Activated naive CD4-positive, alpha-beta T cell (primary cell): ENCODE data around the gene COG3.

Experiments used
- DNase-seq, 4 experiments: peaks; one replicate each; lab custom pipeline; 2025; lab: John Stamatoyannopoulos, UW

Gene COG3

DNA sequence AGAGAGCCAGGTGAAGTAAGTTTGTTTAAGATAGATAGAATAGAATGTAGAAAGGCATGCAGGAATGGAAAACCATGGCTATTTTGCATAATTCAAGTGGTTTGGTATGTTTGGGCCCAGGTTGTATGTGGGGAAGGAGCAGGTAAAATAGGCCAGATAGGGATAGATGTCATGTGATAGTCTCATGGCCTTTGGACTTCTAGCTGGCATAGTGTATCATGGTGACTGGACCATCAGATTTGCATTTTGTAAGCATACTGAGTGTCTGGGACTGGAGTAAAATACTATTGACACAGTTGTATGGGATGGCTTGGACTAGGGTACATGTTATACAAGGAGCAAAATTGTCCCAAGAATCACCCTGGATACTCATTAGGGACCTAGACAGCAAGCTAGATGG is 38.9 kb downstream of the COG3 start:
- no peak for DNase-seq

DNA sequence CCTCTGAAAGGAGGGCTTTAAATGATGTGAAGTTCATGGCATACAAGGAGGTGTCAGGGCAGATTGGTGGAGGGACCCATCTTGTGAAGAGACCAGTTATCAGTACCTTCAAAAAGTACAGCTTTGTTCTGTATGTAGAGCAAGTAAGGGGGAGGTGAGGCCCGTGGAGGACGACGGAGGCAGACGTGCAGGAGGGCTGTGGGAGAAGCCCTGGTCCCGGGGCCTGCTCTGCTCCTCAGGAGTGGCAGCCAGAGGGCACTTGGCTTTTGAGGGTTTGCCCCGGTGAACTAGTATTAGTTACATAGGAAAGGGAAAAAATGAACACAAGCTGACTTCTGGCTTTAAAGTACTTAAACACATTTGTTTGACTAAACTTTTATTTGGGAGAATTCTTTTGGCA is 42.1 kb downstream of the COG3 start:
- DNase-seq = no peak

DNA sequence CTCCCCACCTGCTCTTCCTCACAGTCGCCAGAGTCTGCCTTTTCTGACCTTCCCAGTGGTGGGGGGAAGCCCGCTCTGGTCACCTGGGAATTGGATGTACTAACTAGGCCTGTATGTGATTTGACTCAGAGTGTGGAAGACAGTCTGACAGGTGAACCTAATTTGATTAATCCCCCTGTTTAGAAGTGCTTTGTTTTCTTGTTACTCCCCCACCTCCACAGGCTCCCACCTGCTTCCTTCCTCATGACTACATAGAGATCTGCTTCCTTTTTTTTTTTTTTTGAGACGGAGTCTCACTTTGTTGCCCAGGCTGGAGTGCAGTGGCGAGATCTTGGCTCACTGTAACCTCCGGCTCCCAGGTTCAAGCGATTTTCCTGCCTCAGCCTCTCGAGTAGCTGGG is 44.0 kb downstream of the COG3 start:
- no peak for DNase-seq

DNA sequence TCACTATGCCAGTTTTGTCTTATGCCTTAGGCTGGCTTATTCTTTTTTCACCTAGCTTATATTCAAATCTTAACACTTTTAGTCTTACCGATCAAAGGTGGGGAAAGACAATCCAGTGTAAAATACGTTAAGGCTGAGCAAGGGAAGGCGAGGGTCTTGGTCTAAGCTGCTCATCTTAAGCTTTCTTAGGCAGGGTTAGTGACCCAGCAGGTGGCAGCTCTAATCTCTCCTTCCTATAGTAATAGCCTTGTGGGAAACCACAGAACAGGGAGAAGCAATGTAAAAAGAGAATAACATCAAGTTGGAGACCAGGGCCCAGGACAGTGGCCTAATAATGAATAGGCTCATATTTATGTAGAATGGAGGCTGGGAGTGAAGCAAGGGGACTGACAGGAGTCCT is 45.9 kb downstream of the COG3 start:
- DNase-seq = no peak

DNA sequence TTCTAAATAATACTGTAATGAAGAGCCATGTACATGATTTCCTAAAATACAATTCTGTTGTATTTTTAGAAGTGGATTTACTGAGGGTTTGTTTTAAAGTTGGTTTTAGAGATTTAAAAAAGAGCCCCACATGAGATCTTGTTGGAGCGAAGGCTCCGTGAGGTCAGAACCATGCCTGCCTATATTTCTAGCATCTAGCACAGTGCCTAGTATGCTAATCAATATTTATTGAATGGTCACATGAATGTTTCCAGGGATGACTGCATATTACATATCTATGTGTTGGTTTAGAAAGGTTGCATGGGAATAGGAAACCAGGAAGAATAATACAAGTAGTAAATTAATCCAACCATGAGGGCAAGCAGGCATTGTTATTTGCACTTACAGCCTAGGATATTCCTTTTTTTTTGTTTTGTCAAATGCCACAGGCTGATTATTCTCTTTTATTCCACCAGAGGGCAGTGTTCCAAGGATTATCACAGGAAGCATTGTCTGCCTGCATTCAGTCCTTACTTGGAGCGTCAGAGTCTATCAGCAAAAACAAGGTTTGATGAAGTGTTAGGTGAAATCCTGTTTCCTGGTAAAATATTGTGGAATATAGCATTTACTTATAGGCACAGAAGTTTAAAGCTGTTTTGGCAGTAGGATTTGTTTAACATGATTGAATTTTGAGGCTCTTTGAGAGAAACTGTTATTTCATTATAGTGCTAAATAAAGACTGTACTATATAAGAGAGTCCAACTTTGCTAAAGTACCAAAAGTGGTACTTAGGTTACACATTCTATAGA is 46.8 kb downstream of the COG3 start:
- no peak for DNase-seq

DNA sequence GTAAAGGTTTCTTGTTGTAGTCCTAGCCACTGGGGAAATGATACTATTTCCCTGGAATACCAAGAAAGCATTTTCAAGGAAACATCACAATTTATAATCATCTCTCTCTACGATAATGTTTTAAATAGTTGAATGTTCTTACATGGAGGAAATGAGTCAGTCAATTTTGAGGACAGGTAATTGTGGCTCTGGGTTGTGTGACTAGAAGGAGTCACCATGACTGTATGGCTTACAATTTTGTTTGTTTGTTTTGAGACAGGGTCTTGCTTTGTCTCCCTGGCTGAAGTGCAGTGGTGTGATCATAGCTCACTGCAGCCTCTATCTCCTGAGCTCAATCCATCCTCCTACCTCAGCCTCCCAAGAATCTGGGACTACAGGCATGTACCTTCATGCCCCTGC is 47.4 kb downstream of the COG3 start:
- no peak for DNase-seq

DNA sequence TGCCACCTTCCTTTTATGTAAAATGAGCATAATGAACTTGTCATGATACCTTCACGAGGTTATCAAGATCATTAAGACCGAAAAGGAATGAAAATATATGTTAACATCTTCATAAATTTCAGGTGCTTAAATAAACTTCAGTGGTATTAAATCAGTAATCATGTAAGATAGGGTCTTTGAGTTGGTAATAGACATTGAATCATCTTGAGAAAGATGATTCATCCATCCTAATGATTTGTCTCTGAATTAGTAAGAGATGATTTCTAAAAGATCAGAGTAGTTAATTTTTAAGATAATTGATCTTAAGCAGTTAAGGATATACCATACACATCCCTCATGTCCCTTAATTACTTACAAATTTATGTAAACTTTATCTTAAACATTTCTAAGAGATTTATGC is 52.0 kb downstream of the COG3 start:
- DNase-seq = no peak

DNA sequence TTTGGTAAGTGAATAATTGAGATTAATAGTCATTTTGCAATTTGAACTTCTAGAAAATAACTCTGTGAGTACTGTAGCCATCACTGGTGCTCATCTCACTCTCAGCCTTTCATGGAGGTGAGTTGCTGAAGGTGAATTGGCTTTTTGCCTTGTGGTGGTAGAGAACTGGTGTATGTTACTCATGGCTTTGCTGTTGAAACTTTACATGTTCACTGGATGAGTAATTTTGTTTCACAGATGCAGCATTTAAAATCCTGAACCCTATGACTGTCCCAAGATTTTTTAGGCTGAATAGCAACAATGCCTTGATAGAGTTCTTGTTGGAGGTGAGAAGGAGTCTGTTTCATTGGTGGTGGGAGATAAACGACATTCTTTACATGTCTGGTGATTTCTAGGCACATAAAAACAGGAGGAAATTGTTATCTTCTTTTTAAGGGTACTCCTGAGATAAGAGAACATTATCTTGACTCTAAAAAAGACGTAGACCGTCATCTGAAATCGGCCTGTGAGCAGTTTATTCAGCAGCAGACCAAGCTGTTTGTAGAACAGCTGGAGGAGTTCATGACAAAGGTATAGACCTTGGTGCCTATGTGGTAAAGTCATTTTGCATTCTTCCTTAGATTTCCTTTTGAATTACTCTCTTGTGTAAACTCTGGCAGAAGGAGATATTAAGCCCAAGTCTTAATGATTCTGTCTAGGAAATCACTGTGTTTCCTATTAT is 53.9 kb downstream of the COG3 start:
- no peak for DNase-seq

DNA sequence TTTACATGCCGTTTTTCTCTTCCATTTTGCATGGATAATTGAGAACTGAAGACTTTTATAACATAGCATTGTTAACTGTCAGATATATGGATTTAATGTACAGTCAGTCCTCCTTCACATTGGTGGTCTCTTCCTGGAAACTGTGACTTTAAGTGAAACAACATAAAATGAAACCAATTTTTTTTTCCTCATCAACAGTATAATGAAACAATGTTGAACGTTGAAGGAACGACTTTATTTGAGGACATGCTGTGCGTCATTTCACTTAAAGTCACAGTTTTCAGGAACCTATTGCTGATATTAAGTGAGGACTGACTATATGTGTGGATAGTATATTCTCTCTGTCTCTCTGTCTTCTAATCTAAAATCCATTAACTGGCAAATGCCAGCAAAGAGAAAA is 54.8 kb downstream of the COG3 start:
- no peak for DNase-seq

DNA sequence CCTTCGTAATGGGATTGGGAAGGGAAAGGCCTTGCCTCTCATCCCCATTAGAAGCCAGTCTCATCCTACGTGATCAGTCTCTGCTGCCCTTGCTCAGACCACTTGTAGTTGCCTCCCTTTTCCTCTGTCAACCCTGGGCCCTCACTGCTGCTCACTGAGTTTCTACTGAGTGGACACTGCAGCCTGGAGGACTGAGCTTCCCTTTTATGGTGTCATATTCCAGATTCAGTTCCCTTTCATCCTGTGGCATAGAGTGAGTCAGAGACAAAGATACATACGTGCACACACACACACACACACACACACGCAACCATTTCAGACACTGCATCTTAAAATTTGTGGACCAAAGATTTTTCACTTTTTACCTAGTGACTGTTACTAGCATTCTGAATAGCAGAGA is 56.6 kb downstream of the COG3 start:
- DNase-seq = no peak

DNA sequence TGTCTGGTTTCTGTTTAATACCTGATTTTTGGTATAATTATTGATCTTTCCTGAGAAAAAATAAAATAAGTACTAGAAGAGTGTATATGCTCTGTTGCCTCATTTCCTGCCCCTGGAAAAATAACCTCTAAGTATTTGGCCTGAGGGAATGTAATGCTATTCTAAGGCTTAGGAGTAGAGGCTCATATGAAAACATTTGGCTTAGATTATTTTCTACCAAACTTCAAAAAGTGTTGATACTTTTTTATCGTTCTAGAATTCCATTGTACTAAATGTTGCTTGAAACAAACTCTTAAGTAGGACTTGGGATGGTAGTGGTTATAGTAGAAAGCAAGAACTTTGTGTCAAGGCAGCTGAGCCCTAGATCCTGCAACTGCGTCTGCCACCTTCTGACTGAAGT is 57.8 kb downstream of the COG3 start:
- DNase-seq = no peak

DNA sequence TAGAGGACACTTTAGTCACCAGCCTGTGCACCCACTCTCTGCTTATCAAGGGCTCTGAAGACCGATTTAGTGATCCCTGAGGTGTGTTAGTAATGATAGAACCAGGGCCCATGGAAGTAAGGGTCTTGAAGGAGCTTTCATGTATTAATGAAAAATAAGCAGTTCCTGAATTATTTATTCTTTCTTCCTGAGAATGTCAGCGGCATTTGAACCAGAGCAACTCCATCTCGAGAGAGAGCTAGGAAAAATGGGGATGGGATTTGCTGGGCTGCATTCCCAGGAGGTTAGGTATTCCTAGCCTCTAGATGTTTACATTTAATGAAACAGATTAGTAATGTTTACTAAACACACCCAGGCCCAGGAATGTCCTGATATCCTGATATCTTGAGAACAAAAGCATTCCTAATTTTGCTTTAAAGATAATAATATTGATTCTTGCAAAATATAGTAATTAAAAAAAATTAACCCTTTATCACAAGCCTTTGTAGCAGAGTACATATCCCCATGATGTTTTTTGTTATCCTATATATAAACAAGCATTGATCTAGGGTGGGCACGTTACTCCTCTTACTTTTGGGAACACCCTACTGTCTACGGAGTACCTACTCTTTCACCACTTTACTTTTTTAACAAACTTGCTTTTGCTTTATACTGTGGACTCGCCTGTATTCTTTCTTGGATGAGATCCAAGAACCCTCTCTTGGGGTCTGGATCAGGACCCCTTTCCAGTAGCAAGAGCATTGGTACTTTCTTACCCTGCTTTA is 63.1 kb downstream of the COG3 start:
- DNase-seq = no peak

DNA sequence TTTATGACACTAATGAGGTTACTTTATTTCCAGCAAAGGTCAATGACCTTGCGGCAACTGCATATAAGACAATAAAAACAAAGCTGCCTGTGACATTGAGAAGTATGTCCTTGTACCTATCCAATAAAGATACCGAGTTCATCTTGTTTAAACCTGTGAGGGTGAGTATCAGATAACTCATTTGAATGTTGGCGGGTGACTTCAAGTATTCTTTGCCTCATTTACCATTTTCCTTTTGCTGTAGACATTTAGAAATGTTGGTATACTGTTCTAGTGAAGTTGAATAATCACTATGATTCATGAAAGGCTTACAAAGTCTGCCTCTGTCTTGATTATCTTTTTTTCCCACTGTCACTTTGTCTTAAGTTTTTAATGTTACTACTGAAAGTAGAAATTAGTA is 65.0 kb downstream of the COG3 start:
- no peak for DNase-seq

DNA sequence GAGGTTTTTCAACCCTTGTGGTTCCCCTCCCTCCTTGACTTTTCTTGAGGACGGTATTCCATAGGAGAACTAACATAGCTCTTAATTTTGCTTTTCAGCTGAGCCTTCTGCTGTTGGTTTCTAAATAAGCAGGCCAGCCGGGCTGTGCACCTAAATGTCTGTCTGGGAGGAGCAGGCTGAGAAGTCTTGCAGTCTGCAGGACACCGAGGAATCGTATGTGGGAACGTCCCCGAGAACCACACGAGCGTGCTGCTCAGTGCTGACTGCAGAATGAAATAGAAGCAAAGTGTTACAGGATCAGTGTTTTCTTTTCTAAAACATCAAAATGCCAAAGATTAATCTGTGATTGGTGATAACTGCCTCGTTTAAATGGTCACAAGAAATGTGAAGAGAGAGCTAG is 69.9 kb downstream of the COG3 start:
- DNase-seq = no peak

DNA sequence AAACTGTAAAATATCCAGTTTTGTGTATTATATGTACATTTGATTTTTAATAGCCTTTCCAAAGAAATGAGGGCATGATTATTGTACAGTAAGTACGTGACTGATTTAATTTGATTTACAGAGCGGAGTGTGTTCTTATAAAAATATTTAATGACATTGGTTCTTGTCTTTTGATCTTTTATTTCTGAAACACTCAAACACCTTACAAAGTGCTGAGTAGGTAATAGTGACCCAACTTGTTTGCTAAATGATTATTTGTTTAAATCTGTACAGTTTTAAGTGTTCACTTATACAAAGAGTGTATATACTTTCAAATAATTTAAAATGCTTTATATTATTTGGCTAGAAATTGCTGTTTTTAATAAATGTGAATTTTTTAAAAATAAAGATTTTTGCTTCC is 71.5 kb downstream of the COG3 start:
- no peak for DNase-seq

DNA sequence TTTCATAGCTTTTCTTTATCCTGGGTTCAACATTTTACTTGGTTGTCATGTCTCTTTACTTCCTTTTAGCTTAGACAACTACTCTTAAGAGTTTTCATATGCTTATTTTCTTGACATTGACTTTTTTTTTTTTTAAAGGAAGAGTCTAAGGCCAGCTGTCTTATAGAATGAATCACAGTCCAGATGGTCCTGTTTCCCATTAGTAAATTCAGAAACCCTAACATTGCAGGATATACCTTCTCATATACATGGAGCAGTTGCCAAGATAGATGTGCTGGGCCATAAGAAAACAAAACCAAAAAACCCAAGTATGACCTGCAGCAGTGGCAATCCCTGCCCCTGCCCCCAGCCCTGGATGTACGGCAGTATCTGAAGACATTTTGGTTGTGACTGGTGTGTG is 72.8 kb downstream of the COG3 start:
- no peak for DNase-seq

DNA sequence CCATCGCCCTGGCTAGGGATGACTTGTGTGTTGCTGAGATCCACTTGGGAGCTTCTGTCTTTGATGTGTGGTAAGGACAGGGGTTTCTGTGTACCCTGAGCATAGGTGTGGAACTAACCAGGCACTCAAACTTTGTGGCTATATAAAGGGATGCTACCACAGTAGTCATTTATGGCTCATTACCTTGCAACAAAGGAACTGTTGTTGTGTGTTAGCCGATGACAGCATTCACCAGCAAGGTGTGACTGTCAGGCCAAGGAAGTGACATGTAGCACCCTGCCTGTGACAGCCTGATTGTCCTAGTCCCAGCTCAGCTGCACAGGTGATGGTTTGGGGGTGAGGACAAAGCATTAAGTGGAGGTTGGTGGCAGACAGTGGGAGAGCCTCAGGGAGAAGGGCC is 73.6 kb downstream of the COG3 start:
- no peak for DNase-seq

DNA sequence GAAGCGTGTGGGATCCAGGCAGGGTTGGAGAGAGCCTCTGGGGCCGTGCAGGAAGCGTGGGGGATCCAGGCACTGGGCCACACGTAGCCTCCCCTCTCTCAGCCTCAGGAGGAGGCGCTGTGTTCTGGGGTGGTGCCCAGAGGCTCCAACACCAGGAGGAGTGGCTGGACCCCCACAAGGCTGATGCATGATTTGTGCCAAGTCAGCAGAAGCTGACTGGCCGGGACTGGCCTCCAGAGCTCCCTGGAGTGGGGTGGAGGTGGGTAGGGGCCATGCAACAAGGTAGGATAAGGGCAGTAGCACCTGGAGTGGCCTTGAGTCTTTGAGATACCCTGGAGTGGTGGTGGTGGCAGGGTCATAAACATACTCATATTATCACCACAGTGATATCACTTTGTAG is 75.5 kb downstream of the COG3 start:
- no peak for DNase-seq

DNA sequence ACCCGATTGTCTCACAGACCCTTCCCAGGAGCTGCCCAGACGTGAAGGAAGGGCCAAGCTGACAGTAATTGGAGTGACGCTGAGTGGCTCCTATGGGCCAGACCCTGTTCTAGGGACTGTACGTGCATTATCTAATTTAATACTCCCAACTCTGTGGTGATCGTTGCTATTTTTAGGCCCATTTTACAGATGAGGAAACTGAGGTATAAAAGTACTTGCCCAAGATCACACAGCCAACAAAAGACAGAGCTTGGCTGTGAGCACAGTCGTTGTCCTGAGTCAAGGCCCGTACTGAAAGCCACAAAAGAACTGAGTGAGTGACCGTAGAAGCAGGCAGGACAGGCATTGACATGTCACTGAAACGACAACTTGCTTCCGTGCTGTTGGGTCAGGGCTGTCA is 76.1 kb downstream of the COG3 start:
- no peak for DNase-seq

DNA sequence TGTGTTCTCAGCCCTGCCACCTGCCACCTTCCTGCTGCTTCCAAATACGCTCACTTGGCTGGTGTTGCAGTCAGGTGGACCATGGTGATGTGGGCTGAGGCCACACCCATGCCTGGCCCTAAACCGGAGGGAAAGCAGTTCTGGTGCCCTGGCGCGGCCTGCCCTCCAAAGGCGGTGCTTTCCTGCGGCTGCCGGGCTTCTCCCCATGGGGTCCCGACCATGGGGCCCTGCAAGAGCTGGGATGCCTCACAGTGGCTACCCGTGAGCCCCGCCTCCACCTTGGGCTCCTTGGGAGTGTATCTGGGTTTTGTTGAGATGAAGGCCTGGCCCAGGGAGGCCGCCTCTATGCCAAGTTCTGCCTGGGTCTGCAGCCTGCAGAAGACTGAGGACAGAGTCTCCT is 77.1 kb downstream of the COG3 start:
- no peak for DNase-seq

DNA sequence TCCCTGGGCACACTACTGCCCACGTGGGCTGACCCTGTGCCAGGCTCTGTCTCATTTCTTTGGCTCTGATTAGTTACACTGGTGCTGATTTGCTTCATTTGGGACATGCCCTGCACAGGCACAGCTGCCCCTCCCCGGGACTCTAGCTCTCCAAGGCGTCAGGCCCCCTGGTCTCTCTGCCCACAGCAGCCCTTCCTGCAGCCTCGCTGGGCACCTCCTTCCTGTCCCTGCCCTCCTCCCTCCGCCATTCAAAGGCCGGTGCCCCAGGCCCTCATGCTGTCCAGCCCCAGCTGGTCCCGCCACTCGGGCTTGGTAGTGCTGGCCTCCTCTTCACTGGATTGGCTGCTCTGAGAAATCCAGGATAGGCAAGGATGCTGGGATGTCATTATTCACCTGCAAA is 77.7 kb downstream of the COG3 start:
- DNase-seq = no peak

DNA sequence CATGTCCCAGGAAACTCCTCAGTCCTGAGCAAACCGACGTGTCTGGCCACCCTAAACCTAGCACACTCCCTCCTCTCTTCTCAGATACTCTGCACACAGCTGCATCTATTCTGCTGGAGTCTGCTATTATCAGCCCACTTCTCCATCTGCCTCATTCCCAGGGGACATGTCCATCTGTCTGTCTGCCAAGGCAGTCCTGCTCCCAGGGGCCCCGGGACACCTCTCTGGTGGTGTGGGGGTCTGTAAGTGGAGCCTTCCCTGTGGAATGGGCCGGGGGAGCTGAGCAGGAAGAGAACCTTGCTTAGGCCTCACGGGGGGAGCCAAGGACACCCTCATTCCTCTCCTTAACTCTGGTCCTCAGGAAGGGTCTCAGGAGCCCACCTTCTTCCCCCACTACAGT is 78.1 kb downstream of the COG3 start:
- DNase-seq = no peak

DNA sequence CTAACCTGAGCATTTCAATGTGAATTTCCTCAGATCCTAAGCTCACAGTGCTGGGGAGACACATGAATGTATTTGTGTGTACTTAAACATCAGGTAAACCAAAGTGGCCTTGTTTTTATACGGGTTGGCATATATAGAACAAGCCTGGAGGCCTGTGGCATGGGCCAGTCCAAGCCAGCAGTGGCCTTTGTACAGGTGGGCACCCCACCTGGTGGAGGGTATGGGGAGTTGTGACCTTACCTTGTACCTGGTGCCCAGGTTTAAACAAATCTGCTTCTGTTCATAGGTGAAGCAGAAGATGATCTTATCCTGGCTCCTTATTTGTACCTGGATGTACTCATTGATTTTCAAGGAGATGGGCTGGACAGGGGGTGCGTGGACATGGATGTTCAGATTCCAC is 79.8 kb downstream of the COG3 start:
- DNase-seq = no peak
